ENCODE measurements around the gene NMS. TPM values are rescaled to one million over a fixed set of nuclear protein-coding genes. Genes with fewer than 3 reads are reported as not detected.

The NMS gene, protein sequence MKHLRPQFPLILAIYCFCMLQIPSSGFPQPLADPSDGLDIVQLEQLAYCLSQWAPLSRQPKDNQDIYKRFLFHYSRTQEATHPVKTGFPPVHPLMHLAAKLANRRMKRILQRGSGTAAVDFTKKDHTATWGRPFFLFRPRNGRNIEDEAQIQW
- total RNA-seq = not detected
- not detected for polyA plus RNA-seq (ENCODE audit: insufficient read depth in 1 of 8, insufficient read length in 8 of 8, low replicate concordance in 1 of 8)
- long read RNA-seq, donor 1 = 0 reads
- long read RNA-seq, donor 2 = 0 reads
- long read RNA-seq, donor 3 = 0 reads
- long read RNA-seq, donor 4 = 0 reads
- long read RNA-seq, donor 5 = 0 reads
- long read RNA-seq, donor 6 = 0 reads
- long read RNA-seq, donor 7 = 0 reads
- long read RNA-seq, donor 8 = 0 reads
- long read RNA-seq, donor 9 = 0 reads
- long read RNA-seq, donor 10 = 0 reads
- long read RNA-seq, donor 11 = 0 reads

DNA sequence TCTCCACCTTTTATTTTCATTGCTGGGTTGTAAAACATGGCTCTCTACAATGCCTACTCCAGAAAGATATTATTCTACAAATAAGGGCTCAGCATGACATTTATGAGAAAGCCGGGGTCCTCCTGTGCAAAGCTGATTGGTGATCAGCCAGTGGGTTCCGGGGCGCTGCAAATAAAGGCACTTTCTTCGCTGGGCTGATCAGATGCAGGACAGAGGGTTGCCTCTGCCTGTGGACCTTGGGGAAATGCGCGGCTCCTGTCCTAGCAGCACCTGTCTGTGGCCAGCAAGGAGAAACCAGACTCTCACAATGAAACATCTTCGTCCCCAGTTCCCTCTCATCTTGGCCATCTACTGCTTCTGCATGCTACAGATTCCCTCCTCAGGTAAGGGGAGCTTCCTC, at the start of gene NMS:
NMS (plus strand) TSS at position 301 of the 400 bp plus-strand sequence; CDS start at position 308, 7 bp downstream.
- no peak for DNase-seq
- Histone ChIP-seq H3K4me1 (ENCODE audit: control insufficient read depth, insufficient read depth, low read length) (no peaks in the 10 kb centered on the region), H3K27ac (ENCODE audit: low read length) (no peak within 1 kb of the TSS), H3K9me3 (replicated peaks; ENCODE audit: control insufficient read depth, low read depth, low read length) (no peaks in the 10 kb centered on the region), H3K4me3 (ENCODE audit: low read length) (no peak within 1 kb of the TSS), H3K27me3 (ENCODE audit: control insufficient read depth, insufficient read depth, low read length) (peaks cover 10% of the 10 kb centered on the region), H3K36me3 (ENCODE audit: control insufficient read depth, insufficient read depth, low read length) (no peaks in the 10 kb centered on the region)
- WGBS (ENCODE audit: insufficient coverage) = 92% methylated on average over 5 of the region's 7 CpGs

DNA sequence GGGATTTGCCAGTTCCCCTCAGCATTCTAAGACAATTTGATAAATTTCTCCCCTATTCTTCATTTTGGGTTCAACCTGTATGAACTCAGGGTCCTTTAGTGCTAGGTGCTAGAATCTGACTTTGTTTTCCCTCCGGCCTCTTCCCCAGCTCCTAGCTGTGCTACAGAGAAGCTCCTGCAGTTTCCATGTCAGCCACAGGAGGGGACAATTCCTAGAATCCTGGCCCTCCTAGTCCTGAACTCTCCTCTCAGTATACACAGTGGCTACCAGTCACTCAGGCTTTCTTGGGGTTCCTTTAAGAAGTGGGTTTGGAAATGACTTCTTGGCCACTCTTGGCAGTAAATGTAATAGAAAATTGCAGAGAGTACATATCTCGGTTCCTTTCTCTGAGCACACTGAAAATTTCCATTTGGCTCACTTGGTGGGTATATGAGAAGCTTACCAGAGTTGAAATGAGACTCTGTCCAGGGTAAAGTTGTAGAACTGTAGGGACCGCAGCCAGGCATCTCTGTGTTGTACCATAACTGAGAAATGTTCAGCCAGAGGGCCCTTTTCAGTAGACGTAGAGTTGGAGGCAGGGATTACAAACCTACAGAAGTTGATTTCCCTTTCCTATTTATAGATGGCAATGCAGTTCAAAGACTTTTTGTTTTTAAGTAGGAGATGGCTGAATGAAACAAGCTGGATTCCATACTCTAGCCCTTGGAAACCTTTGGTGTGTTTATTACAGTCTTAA, 47.8 kb upstream of the NMS start:
- H3K36me3 ChIP-seq (ENCODE audit: control insufficient read depth, insufficient read depth, low read length) = no peaks in the 10 kb centered on the region
- DNase-seq = peak; percentile 20
- no peaks in the 10 kb centered on the region for H3K4me1 ChIP-seq (ENCODE audit: control insufficient read depth, insufficient read depth, low read length)
- WGBS (ENCODE audit: insufficient coverage) = 61% methylated on average over 2 of the region's 4 CpGs
- H3K27ac ChIP-seq (ENCODE audit: low read length) = no peak overlapping the region
- H3K27me3 ChIP-seq (ENCODE audit: control insufficient read depth, insufficient read depth, low read length) = no peaks in the 10 kb centered on the region
- no peaks in the 10 kb centered on the region for H3K9me3 ChIP-seq (replicated peaks; ENCODE audit: control insufficient read depth, low read depth, low read length)
- H3K4me3 ChIP-seq (ENCODE audit: low read length) = no peak overlapping the region

DNA sequence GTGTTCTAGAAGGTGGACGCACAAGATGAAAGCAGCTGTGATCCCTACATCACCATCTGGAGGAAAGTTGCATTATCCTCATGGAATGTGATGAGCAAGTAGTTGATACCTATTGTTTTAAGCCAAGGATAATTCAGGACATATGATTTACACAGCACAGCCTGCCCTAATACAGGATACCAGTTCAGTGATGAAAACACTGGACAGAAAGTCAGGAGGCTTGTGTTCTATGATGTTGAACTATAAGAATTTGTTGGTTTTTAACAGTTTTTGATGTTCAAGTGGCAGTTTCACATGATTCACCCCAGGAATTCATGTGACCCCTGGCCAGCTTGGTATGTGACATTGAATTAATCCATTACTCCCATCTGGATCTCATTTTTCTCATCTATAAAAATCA, 46.7 kb upstream of the NMS start:
- H3K9me3 ChIP-seq (replicated peaks; ENCODE audit: control insufficient read depth, low read depth, low read length) = no peaks in the 10 kb centered on the region
- no peak for DNase-seq
- no peak overlapping the region for H3K4me3 ChIP-seq (ENCODE audit: low read length)
- H3K4me1 ChIP-seq (ENCODE audit: control insufficient read depth, insufficient read depth, low read length) = no peaks in the 10 kb centered on the region
- H3K27me3 ChIP-seq (ENCODE audit: control insufficient read depth, insufficient read depth, low read length) = no peaks in the 10 kb centered on the region
- WGBS (ENCODE audit: insufficient coverage) = no CpG with 5 or more reads among the region's 1 CpG
- H3K36me3 ChIP-seq (ENCODE audit: control insufficient read depth, insufficient read depth, low read length) = no peaks in the 10 kb centered on the region
- H3K27ac ChIP-seq (ENCODE audit: low read length) = no peak overlapping the region

DNA sequence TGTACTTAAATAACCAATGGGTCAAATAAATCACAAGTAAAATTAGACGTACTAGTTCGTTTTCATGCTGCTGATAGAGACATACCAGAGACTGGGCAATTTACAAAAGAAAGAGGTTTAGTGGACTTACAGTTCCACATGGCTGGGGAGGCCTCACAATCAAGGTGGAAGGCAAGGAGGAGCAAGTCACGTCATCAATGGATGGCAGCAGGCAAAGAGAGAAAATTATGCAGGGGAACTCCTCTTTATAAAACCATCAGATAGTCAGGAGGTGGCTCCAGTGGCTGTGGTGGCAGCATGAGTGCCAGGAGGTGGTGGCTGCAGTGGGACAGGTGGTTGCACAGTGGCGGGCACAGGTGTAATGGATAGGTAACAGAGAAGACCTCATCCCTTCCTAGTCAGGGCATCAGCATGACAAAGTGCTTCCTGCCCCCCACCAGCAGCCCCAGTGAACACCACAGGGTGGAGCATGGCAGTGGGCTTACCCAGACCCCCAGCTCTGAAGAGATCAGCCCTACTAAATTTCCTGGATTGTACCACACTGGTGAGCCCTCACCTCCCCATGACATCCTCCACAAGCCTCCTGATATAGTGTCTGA, 45.9 kb upstream of the NMS start:
- H3K36me3 ChIP-seq (ENCODE audit: control insufficient read depth, insufficient read depth, low read length) = no peaks in the 10 kb centered on the region
- H3K27ac ChIP-seq (ENCODE audit: low read length) = no peak overlapping the region
- 88% methylated on average over 3 of the region's 4 CpGs for WGBS (ENCODE audit: insufficient coverage)
- DNase-seq = no peak
- no peaks in the 10 kb centered on the region for H3K9me3 ChIP-seq (replicated peaks; ENCODE audit: control insufficient read depth, low read depth, low read length)
- no peak overlapping the region for H3K4me3 ChIP-seq (ENCODE audit: low read length)
- no peaks in the 10 kb centered on the region for H3K4me1 ChIP-seq (ENCODE audit: control insufficient read depth, insufficient read depth, low read length)
- H3K27me3 ChIP-seq (ENCODE audit: control insufficient read depth, insufficient read depth, low read length) = no peaks in the 10 kb centered on the region

DNA sequence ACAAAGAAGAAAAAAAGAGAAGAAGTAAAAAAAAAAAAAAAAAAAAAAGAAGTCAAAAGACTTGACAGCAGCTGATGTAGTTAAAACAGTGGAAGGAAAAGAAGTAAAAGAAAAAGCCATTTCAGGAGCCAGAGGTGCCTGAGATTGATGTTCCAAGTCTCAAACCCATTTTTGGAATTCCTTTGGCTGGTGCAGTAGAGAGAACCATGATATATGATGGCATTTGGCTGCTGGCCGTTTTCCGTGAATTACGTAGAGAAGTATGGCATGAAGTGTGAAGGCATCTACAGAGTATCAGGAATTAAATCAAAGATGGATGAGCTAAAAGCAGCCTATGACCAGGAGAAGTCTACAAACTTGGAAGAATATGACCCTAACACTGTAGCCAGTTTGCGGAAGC, 45.2 kb upstream of the NMS start:
- Histone ChIP-seq H3K27me3 (ENCODE audit: control insufficient read depth, insufficient read depth, low read length) (no peaks in the 10 kb centered on the region), H3K36me3 (ENCODE audit: control insufficient read depth, insufficient read depth, low read length) (no peaks in the 10 kb centered on the region), H3K4me3 (ENCODE audit: low read length) (no peak overlapping the region), H3K27ac (ENCODE audit: low read length) (no peak overlapping the region), H3K4me1 (ENCODE audit: control insufficient read depth, insufficient read depth, low read length) (no peaks in the 10 kb centered on the region), H3K9me3 (replicated peaks; ENCODE audit: control insufficient read depth, low read depth, low read length) (no peaks in the 10 kb centered on the region)
- no peak for DNase-seq
- WGBS (ENCODE audit: insufficient coverage) = 85% methylated on average over 3 of the region's 4 CpGs

DNA sequence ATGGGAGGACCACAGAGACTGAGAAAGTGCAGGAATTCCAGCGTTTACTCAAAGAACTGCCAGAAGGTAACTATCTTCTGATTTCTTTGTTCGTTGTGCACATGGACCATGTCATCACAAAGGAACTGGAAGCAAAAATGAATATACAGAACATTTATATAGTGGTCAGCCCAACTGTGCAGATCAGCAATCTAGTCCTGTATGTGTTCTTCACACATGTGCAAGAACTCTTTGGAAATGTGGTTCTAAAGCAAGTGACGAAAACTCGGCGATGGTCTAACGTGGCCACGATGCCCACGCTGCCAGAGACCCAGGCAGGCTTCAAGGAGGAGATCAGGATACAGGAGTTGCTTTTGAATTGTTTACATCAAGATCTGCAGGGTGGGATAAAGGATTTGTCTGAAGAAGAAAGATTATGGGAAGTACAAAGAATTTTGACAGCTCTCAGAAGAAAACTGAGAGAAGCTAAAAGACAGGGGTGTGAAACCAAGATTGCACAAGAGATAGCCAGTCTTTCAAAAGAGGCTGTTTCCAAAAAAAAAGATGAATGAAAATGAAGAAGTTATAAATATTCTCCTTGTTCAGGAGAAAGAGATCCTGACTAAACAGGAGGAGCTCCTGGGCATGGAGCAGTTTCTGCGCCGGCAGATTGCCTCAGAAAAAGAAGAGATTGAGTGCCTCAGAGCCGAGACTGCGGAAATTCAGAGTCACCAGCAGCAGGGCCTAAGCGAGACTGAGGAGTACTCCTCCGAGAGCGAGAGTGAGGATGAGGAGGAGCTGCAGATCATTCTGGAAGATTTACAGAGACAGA, 44.5 kb upstream of the NMS start:
- H3K4me3 ChIP-seq (ENCODE audit: low read length) = no peak overlapping the region
- H3K4me1 ChIP-seq (ENCODE audit: control insufficient read depth, insufficient read depth, low read length) = no peaks in the 10 kb centered on the region
- H3K9me3 ChIP-seq (replicated peaks; ENCODE audit: control insufficient read depth, low read depth, low read length) = no peaks in the 10 kb centered on the region
- no peaks in the 10 kb centered on the region for H3K27me3 ChIP-seq (ENCODE audit: control insufficient read depth, insufficient read depth, low read length)
- peak; percentile 16 for DNase-seq
- no peak overlapping the region for H3K27ac ChIP-seq (ENCODE audit: low read length)
- no peaks in the 10 kb centered on the region for H3K36me3 ChIP-seq (ENCODE audit: control insufficient read depth, insufficient read depth, low read length)
- WGBS (ENCODE audit: insufficient coverage) = 78% methylated on average over 14 of the region's 15 CpGs

DNA sequence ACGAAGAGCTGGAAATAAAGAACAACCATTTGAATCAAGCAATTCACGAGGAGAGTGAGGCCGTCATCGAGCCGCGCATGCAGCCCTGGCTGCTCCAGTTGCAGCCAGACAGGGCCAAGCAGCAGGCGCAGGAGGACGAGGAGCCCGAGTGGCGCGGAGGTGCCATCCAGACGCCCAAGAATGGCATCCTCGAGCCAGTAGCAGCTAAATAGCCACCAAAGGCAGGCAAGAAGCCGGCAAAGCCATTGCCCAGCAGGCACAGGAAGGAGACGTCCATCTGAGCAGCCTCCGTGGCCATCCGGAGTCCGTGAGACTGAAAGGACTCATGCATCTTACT, 43.9 kb upstream of the NMS start:
- H3K36me3 ChIP-seq (ENCODE audit: control insufficient read depth, insufficient read depth, low read length) = no peaks in the 10 kb centered on the region
- no peak overlapping the region for H3K27ac ChIP-seq (ENCODE audit: low read length)
- no peaks in the 10 kb centered on the region for H3K4me1 ChIP-seq (ENCODE audit: control insufficient read depth, insufficient read depth, low read length)
- no peak for DNase-seq
- H3K9me3 ChIP-seq (replicated peaks; ENCODE audit: control insufficient read depth, low read depth, low read length) = no peaks in the 10 kb centered on the region
- H3K4me3 ChIP-seq (ENCODE audit: low read length) = no peak overlapping the region
- WGBS (ENCODE audit: insufficient coverage) = 79% methylated on average over 18 of the region's 18 CpGs
- no peaks in the 10 kb centered on the region for H3K27me3 ChIP-seq (ENCODE audit: control insufficient read depth, insufficient read depth, low read length)

DNA sequence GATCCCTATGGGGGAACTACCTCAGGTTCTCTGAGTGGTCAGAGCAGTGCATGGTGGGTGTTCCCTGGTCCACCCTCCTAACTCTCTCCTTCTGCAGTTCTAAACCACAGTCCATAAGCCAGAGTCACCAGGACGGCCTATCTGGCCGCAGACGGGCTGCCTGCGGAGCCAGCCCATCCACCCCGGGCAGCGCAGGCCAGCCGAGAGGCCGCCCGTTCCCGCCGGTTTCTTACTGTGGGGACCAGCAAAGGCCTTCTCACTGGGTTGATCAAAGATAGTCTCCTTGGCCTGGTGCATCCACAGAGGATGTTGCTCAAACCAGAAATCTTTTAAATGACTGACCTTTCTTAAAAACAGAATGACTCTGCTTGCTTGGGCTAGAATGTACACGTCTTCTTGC, 43.2 kb upstream of the NMS start:
- Histone ChIP-seq H3K27ac (ENCODE audit: low read length) (no peak overlapping the region), H3K4me1 (ENCODE audit: control insufficient read depth, insufficient read depth, low read length) (no peaks in the 10 kb centered on the region), H3K36me3 (ENCODE audit: control insufficient read depth, insufficient read depth, low read length) (no peaks in the 10 kb centered on the region), H3K9me3 (replicated peaks; ENCODE audit: control insufficient read depth, low read depth, low read length) (no peaks in the 10 kb centered on the region), H3K4me3 (ENCODE audit: low read length) (no peak overlapping the region), H3K27me3 (ENCODE audit: control insufficient read depth, insufficient read depth, low read length) (no peaks in the 10 kb centered on the region)
- DNase-seq = no peak
- 91% methylated on average over 12 of the region's 12 CpGs for WGBS (ENCODE audit: insufficient coverage)

DNA sequence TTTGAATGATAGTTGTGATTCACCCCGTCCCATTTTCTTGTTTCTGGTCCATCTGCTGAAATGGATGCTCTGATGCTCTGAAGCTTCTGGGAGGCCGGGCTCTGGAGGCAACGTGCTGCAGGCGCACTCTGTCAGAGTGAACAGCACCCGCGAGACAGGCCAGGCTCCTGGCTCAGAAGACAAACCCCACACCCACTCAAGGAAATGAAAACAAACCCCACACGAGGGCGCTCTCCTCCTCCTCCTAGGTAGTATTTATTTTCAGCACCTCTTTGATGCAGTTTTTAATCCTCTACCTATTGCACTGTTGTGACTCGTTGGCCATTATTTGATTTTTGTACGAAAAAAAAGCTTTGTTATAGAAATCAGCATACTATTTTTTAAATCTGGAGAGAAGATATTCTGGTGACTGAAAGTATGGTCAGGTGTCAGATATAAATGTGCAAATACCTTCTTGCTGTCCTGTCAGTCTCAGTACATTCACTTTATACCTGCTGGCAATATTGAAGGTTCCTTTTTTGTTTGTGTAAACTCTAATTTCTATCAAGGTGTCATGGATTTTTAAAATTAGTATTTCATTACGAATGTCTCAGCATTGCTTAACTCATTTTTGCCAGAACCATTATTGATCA, 42.5 kb upstream of the NMS start:
- no peaks in the 10 kb centered on the region for H3K4me1 ChIP-seq (ENCODE audit: control insufficient read depth, insufficient read depth, low read length)
- 30% methylated on average over 4 of the region's 11 CpGs for WGBS (ENCODE audit: insufficient coverage)
- H3K27ac ChIP-seq (ENCODE audit: low read length) = no peak overlapping the region
- no peak overlapping the region for H3K4me3 ChIP-seq (ENCODE audit: low read length)
- H3K9me3 ChIP-seq (replicated peaks; ENCODE audit: control insufficient read depth, low read depth, low read length) = no peaks in the 10 kb centered on the region
- no peaks in the 10 kb centered on the region for H3K27me3 ChIP-seq (ENCODE audit: control insufficient read depth, insufficient read depth, low read length)
- peak; percentile 36 for DNase-seq
- no peaks in the 10 kb centered on the region for H3K36me3 ChIP-seq (ENCODE audit: control insufficient read depth, insufficient read depth, low read length)
